Astrocyte (in vitro differentiated cells and primary cell): Measurements from ENCODE around the gene ADAMTSL2.

Experiments
- CTCF ChIP-seq: IDR thresholded peaks from 2 replicates; pipeline ENCODE4 v1.5.1; 2011; ENCODE audit warnings: low read depth, mild to moderate bottlenecking, inconsistent platforms, low read length, moderate library complexity; ENCODE audit not compliant: insufficient read depth
- EZH2 ChIP-seq: IDR thresholded peaks from 2 replicates; pipeline ENCODE4 v1.6.1; 2012; ENCODE audit warnings: mild to moderate bottlenecking, low read length, inconsistent platforms; ENCODE audit not compliant: insufficient read depth

GRCh38 chr9:133560944-133561343 lies 26.4 kb downstream of the ADAMTSL2 start:
- TF ChIP-seq CTCF (no peak), EZH2 (no peak)
